Osteoblast (primary cell): ENCODE measurements around the gene FAM151B. TPM values are rescaled to one million over a fixed set of nuclear protein-coding genes. Genes with fewer than 3 reads are reported as not detected.
"Not testable (repeated sequence)": the region's sequence is repeated elsewhere in the genome, so short reads cannot be mapped to it uniquely, and the experiment has no call there.

Source experiments
- DNase-seq: peaks from one replicate; pipeline ENCODE4 v3.0.0; 2011; ENCODE audit warnings: low spot score, mixed read lengths; ENCODE audit not compliant: insufficient read length; ENCODE audit errors: missing footprints
- H2AFZ ChIP-seq: 2 replicates; pipeline ENCODE4 v1.6.0; 2011; ENCODE audit warnings: mild to moderate bottlenecking, low read length
- H3K27ac ChIP-seq: 2 replicates; pipeline ENCODE4 v1.5.1; 2011; ENCODE audit warnings: mild to moderate bottlenecking, low read depth, low read length, moderate library complexity
- H3K27me3 ChIP-seq: 2 replicates; pipeline ENCODE4 v1.6.0; 2012; ENCODE audit warnings: mild to moderate bottlenecking, control low read depth, inconsistent platforms, low read length, moderate library complexity; ENCODE audit not compliant: insufficient read depth
- H3K36me3 ChIP-seq: 2 replicates; pipeline ENCODE4 v1.5.1; 2011; ENCODE audit warnings: mild to moderate bottlenecking, low read length, control low read depth, moderate library complexity; ENCODE audit not compliant: insufficient read depth
- H3K4me1 ChIP-seq: 2 replicates; pipeline ENCODE4 v1.5.1; 2011; ENCODE audit warnings: mild to moderate bottlenecking, low read length, control low read depth, moderate library complexity; ENCODE audit not compliant: insufficient read depth
- H3K4me2 ChIP-seq: 2 replicates; pipeline ENCODE4 v1.6.0; 2011; ENCODE audit warnings: mild to moderate bottlenecking, low read length; ENCODE audit not compliant: insufficient read depth
- H3K4me3 ChIP-seq: fragments of 200-600 bp; sonication (generic); 3 replicates; pipeline ENCODE4 v1.5.1; 2012; ENCODE audit warnings: mild to moderate bottlenecking, low read length, inconsistent platforms; ENCODE audit not compliant: insufficient read depth
- H3K79me2 ChIP-seq: 2 replicates; pipeline ENCODE4 v1.6.0; 2012; ENCODE audit warnings: mild to moderate bottlenecking, low read length, control low read depth, inconsistent platforms; ENCODE audit not compliant: insufficient read depth
- H3K9me3 ChIP-seq: 2 replicates; pipeline ENCODE4 v1.5.1; 2011; ENCODE audit warnings: low read depth, low read length, control low read depth
- H4K20me1 ChIP-seq: 2 replicates; pipeline ENCODE4 v1.6.0; 2012; ENCODE audit warnings: mild to moderate bottlenecking, low read length, control low read depth; ENCODE audit not compliant: insufficient read depth
- total RNA-seq: library from RNA; depleted of rRNA; stranded (reverse); fragments of >200 nt; gene quantifications from 2 replicates; pipeline ENCODE4 v1.2.3, GENCODE V29; 2012
- TF ChIP-seq, protein P1 (sequence below): IDR thresholded peaks from 2 replicates; pipeline ENCODE4 v1.5.1; 2011; ENCODE audit warnings: mild to moderate bottlenecking, low read depth, low read length, moderate library complexity; ENCODE audit errors: extremely low read depth

The FAM151B gene
- total RNA-seq, 1 donor, result 13.0 TPM

DNA sequence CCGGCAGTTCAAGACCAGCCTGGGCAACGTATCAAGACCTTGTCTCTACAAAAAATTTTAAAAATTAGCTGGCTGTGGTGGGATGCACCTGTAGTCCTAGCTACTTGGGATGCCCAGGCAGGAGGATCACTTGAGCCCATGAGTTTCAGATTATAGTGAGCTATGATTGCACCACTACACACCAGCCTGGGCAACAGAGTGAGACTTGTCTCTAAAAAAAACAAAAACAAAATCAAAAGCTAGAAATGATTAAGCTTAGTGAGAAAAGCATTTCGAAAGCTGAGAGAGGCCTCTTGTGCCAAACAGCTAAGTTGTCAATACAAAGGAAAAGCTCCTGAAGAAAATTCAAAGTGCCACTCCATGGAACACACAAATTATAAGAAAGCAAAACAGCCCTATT lies 4.8 kb downstream of the FAM151B start:
- H3K79me2 ChIP-seq, result peaks cover 4% of the 10 kb centered on the region
- DNase-seq, result no peak
- no peaks in the 10 kb centered on the region for H4K20me1 ChIP-seq
- no peak overlapping the region for H3K4me3 ChIP-seq
- H3K27ac ChIP-seq, result no peak overlapping the region
- no peak overlapping the region for H3K4me2 ChIP-seq
- H2AFZ ChIP-seq, result no peak overlapping the region
- no peaks in the 10 kb centered on the region for H3K9me3 ChIP-seq
- TF ChIP-seq, protein P1, sequence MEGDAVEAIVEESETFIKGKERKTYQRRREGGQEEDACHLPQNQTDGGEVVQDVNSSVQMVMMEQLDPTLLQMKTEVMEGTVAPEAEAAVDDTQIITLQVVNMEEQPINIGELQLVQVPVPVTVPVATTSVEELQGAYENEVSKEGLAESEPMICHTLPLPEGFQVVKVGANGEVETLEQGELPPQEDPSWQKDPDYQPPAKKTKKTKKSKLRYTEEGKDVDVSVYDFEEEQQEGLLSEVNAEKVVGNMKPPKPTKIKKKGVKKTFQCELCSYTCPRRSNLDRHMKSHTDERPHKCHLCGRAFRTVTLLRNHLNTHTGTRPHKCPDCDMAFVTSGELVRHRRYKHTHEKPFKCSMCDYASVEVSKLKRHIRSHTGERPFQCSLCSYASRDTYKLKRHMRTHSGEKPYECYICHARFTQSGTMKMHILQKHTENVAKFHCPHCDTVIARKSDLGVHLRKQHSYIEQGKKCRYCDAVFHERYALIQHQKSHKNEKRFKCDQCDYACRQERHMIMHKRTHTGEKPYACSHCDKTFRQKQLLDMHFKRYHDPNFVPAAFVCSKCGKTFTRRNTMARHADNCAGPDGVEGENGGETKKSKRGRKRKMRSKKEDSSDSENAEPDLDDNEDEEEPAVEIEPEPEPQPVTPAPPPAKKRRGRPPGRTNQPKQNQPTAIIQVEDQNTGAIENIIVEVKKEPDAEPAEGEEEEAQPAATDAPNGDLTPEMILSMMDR, result no peak
- H3K36me3 ChIP-seq, result no peaks in the 10 kb centered on the region
- H3K27me3 ChIP-seq, result no peaks in the 10 kb centered on the region
- no peaks in the 10 kb centered on the region for H3K4me1 ChIP-seq

DNA sequence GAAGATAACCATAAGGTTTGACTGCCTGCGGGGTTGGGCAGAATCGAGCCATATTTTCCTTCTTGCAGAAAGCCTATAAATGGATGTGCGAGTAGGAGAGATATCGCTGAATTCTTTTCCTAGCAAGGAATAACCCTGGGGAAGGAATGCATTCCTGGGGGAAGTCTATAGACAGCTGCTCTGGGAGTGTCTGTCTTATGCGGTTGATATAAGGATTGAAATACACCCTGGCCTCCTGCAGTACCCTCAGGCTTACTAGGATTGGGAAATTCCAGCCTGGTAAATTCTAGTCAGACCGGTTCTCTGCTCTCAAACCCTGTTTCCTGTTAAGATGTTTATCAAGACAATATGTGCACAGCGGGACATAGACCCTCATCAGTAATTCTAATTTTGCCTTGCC lies 5.5 kb downstream of the FAM151B start:
- not testable (repeated sequence) for H3K4me3 ChIP-seq, H4K20me1 ChIP-seq, H3K79me2 ChIP-seq, H2AFZ ChIP-seq, H3K4me2 ChIP-seq, H3K4me1 ChIP-seq, H3K9me3 ChIP-seq, H3K27ac ChIP-seq, H3K27me3 ChIP-seq, H3K36me3 ChIP-seq, DNase-seq

DNA sequence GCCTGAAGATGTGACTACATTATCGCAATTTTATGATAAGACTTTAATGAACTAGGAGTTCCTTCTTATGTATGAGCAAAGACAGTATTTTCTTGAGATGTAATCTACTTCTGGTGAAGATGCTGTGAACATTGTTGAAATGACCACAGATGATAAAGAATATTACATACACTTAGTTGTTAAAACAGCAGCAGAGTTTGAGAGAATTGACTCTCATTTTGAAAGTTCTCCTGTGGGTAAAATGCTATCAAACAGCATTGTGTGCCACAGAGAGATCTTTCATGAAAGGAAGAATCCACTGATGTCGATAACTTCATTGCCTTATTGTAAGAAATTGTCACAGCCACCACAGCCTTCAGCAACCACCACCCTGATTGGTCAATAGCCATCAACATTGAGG lies 8.0 kb downstream of the FAM151B start:
- TF ChIP-seq, protein P1, result no peak
- no peaks in the 10 kb centered on the region for H4K20me1 ChIP-seq

DNA sequence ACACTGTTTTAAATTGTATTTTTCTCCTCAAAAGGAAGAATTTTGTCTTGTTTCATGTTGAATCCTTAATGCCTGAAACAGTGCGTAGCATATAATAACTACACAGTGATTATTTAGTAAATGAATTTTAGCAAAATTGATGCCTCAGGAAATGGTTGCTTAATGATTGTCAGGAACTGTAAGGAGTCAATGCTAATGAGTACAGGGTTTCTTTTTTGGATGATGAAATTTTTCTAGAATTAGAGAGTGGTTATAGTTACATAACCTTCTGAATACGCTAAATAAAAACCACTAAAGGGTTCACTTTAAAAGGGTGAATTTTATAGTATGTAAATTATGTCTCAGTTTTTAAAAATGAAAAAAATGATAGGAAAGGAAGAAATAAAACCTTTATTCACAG lies 14.9 kb downstream of the FAM151B start:
- H2AFZ ChIP-seq, result no peak overlapping the region
- TF ChIP-seq, protein P1, result no peak
- no peaks in the 10 kb centered on the region for H3K27me3 ChIP-seq
- H3K36me3 ChIP-seq, result no peaks in the 10 kb centered on the region
- H3K4me2 ChIP-seq, result no peak overlapping the region
- no peak overlapping the region for H3K27ac ChIP-seq
- H4K20me1 ChIP-seq, result no peaks in the 10 kb centered on the region
- H3K9me3 ChIP-seq, result no peaks in the 10 kb centered on the region
- H3K4me3 ChIP-seq, result no peak overlapping the region
- H3K79me2 ChIP-seq, result no peaks in the 10 kb centered on the region
- DNase-seq, result no peak
- H3K4me1 ChIP-seq, result no peaks in the 10 kb centered on the region

More for the DNA sequence above, 8.0 kb downstream of the FAM151B start:
- no peak overlapping the region for H3K4me3 ChIP-seq
- DNase-seq, result no peak
- no peaks in the 10 kb centered on the region for H3K36me3 ChIP-seq
- H2AFZ ChIP-seq, result no peak overlapping the region
- H3K9me3 ChIP-seq, result no peaks in the 10 kb centered on the region
- no peak overlapping the region for H3K4me2 ChIP-seq
- H3K27me3 ChIP-seq, result no peaks in the 10 kb centered on the region
- no peak overlapping the region for H3K27ac ChIP-seq
- H3K79me2 ChIP-seq, result peaks cover 4% of the 10 kb centered on the region
- H3K4me1 ChIP-seq, result no peaks in the 10 kb centered on the region
